ENCODE data around the gene COL4A3. TPM values are rescaled to one million over a fixed set of nuclear protein-coding genes. Genes with fewer than 3 reads are reported as not detected.

COL4A3 gene
- total RNA-seq, 1 donor from 2014 or later, result 1.1 TPM

- no peaks in the 10 kb centered on the region for H3K9me3 ChIP-seq
- DNase-seq (ENCODE audit: low spot score in 2 of 2), result no peak
- H3K36me3 ChIP-seq, result peaks cover 0 to 21% of the 10 kb centered on the region in 2 donors
- H3K4me3 ChIP-seq, result no peak overlapping the region
- no peak overlapping the region for H3K27ac ChIP-seq
- no peaks in the 10 kb centered on the region for H3K27me3 ChIP-seq
- no peak for TF ChIP-seq CTCF (IDR thresholded peaks at IDR 0.05)
- no peaks in the 10 kb centered on the region for H3K4me1 ChIP-seq
- intact Hi-C loops (cut with DNase I), result no loop called here
Observed at GRCh38 chr2:227280895-227281294, 116.5 kb downstream of the COL4A3 start.

GRCh38 chr2:227285741-227286236 lies 121.4 kb downstream of the COL4A3 start:
- Histone ChIP-seq H3K4me3 (no peak overlapping the region), H3K27ac (no peak overlapping the region), H3K36me3 (peaks cover 0 to 19% of the 10 kb centered on the region in 2 donors), H3K27me3 (no peaks in the 10 kb centered on the region), H3K4me1 (no peaks in the 10 kb centered on the region), H3K9me3 (no peaks in the 10 kb centered on the region)
- no peak for DNase-seq (ENCODE audit: low spot score in 2 of 2)
- no peak for TF ChIP-seq CTCF (IDR thresholded peaks at IDR 0.05)
- intact Hi-C loops (cut with DNase I), result no loop called here

GRCh38 chr2:227287771-227288170 lies 123.3 kb downstream of the COL4A3 start:
- intact Hi-C loops (cut with DNase I), result no loop called here
- Histone ChIP-seq H3K4me1 (no peaks in the 10 kb centered on the region), H3K27ac (no peak overlapping the region), H3K9me3 (no peaks in the 10 kb centered on the region), H3K4me3 (no peak overlapping the region), H3K36me3 (peaks cover 0 to 7% of the 10 kb centered on the region in 2 donors), H3K27me3 (no peaks in the 10 kb centered on the region)
- no peak for DNase-seq (ENCODE audit: low spot score in 2 of 2)
- no peak for TF ChIP-seq CTCF (IDR thresholded peaks at IDR 0.05)

- TF ChIP-seq CTCF (IDR thresholded peaks at IDR 0.05), result no peak
- H3K4me3 ChIP-seq, result no peak overlapping the region
- H3K36me3 ChIP-seq, result peaks cover 0 to 6% of the 10 kb centered on the region in 2 donors
- H3K27ac ChIP-seq, result no peak overlapping the region
- no peak for DNase-seq (ENCODE audit: low spot score in 2 of 2)
- H3K9me3 ChIP-seq, result no peaks in the 10 kb centered on the region
- no peaks in the 10 kb centered on the region for H3K4me1 ChIP-seq
- intact Hi-C loops (cut with DNase I), result no loop called here
- no peaks in the 10 kb centered on the region for H3K27me3 ChIP-seq
Observed at GRCh38 chr2:227292314-227292713, 127.9 kb downstream of the COL4A3 start.

GRCh38 chr2:227293531-227293930 lies 129.1 kb downstream of the COL4A3 start:
- Histone ChIP-seq H3K4me3 (no peak overlapping the region), H3K9me3 (no peaks in the 10 kb centered on the region), H3K36me3 (peaks cover 0 to 6% of the 10 kb centered on the region in 2 donors), H3K27ac (no peak overlapping the region), H3K27me3 (no peaks in the 10 kb centered on the region), H3K4me1 (no peaks in the 10 kb centered on the region)
- DNase-seq (ENCODE audit: low spot score in 2 of 2), result no peak
- TF ChIP-seq CTCF (IDR thresholded peaks at IDR 0.05), result no peak
- intact Hi-C loops (cut with DNase I), result no loop called here

- Histone ChIP-seq H3K27me3 (no peaks in the 10 kb centered on the region), H3K27ac (no peak overlapping the region), H3K4me3 (no peak overlapping the region), H3K36me3 (peaks cover 0 to 3% of the 10 kb centered on the region in 2 donors), H3K9me3 (no peaks in the 10 kb centered on the region), H3K4me1 (no peaks in the 10 kb centered on the region)
- no peak for TF ChIP-seq CTCF (IDR thresholded peaks at IDR 0.05)
- intact Hi-C loops (cut with DNase I), result no loop called here
- no peak for DNase-seq (ENCODE audit: low spot score in 2 of 2)
Observed at GRCh38 chr2:227295806-227296205, 131.4 kb downstream of the COL4A3 start.
